ENCODE data around the gene SHMT1. TPM values are rescaled to one million over a fixed set of nuclear protein-coding genes. Genes with fewer than 3 reads are reported as not detected.

Gene SHMT1
- total and polyA plus RNA-seq, 4 donors: 39.6 to 360 (median 325) TPM

GRCh38 chr17:18381953-18382245 is 18.5 kb upstream of the SHMT1 start:
- no peaks in the 10 kb centered on the region for H3K27me3 ChIP-seq (ENCODE audit: control insufficient read depth in 4 of 4, insufficient read depth in 4 of 4, low read length in 3 of 4)
- 89% methylated on average over 3 of the region's 3 CpGs for WGBS
- DNase-seq (ENCODE audit: low spot score): no peak

GRCh38 chr17:18381158-18381952 is 18.0 kb upstream of the SHMT1 start:
- TF ChIP-seq CTCF (IDR thresholded peaks at IDR 0.05; ENCODE audit: low read depth, low read length, missing input control) (no peak), RXRA (IDR thresholded peaks at IDR 0.05) (no peak), FOXA2 (IDR thresholded peaks at IDR 0.05) (no peak)
- TF ChIP-seq, protein P1, sequence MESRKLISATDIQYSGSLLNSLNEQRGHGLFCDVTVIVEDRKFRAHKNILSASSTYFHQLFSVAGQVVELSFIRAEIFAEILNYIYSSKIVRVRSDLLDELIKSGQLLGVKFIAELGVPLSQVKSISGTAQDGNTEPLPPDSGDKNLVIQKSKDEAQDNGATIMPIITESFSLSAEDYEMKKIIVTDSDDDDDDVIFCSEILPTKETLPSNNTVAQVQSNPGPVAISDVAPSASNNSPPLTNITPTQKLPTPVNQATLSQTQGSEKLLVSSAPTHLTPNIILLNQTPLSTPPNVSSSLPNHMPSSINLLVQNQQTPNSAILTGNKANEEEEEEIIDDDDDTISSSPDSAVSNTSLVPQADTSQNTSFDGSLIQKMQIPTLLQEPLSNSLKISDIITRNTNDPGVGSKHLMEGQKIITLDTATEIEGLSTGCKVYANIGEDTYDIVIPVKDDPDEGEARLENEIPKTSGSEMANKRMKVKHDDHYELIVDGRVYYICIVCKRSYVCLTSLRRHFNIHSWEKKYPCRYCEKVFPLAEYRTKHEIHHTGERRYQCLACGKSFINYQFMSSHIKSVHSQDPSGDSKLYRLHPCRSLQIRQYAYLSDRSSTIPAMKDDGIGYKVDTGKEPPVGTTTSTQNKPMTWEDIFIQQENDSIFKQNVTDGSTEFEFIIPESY (IDR thresholded peaks at IDR 0.05): no peak
- Histone ChIP-seq H3K9ac (ENCODE audit: low read depth in 1 of 2, low read length in 2 of 2) (no peak overlapping the region), H3K27me3 (ENCODE audit: control insufficient read depth in 4 of 4, insufficient read depth in 4 of 4, low read length in 3 of 4) (no peaks in the 10 kb centered on the region), H3K4me1 (ENCODE audit: control insufficient read depth in 4 of 4, insufficient read depth in 4 of 4, low read length in 3 of 4) (peaks cover 3 to 12% (median 7%) of the 10 kb centered on the region in 4 donors), H3K9me3 (ENCODE audit: control insufficient read depth in 4 of 4, low read length in 3 of 4) (no peaks in the 10 kb centered on the region), H3K27ac (ENCODE audit: low read depth in 1 of 2, low read length in 2 of 2) (no peak overlapping the region), H3K4me3 (ENCODE audit: low read depth in 1 of 3, low read length in 3 of 3) (no peak overlapping the region), H3K36me3 (ENCODE audit: control insufficient read depth in 4 of 4, insufficient read depth in 3 of 4, low read depth in 1 of 4, low read length in 3 of 4) (no peaks in the 10 kb centered on the region)
- DNase-seq (ENCODE audit: low spot score): no peak
- 85% methylated on average over 23 of the region's 23 CpGs for WGBS

More at GRCh38 chr17:18381953-18382245, 18.5 kb upstream of the SHMT1 start:
- no peaks in the 10 kb centered on the region for H3K36me3 ChIP-seq (ENCODE audit: control insufficient read depth in 4 of 4, insufficient read depth in 3 of 4, low read depth in 1 of 4, low read length in 3 of 4)
- H3K9ac ChIP-seq (ENCODE audit: low read depth in 1 of 2, low read length in 2 of 2): no peak overlapping the region
- TF ChIP-seq YY1 (IDR thresholded peaks at IDR 0.05) (no peak), FOXA1 (IDR thresholded peaks at IDR 0.05) (no peak), HNF4G (IDR thresholded peaks at IDR 0.05) (no peak), MAX (IDR thresholded peaks at IDR 0.05) (no peak)
- TF ChIP-seq, protein P2, sequence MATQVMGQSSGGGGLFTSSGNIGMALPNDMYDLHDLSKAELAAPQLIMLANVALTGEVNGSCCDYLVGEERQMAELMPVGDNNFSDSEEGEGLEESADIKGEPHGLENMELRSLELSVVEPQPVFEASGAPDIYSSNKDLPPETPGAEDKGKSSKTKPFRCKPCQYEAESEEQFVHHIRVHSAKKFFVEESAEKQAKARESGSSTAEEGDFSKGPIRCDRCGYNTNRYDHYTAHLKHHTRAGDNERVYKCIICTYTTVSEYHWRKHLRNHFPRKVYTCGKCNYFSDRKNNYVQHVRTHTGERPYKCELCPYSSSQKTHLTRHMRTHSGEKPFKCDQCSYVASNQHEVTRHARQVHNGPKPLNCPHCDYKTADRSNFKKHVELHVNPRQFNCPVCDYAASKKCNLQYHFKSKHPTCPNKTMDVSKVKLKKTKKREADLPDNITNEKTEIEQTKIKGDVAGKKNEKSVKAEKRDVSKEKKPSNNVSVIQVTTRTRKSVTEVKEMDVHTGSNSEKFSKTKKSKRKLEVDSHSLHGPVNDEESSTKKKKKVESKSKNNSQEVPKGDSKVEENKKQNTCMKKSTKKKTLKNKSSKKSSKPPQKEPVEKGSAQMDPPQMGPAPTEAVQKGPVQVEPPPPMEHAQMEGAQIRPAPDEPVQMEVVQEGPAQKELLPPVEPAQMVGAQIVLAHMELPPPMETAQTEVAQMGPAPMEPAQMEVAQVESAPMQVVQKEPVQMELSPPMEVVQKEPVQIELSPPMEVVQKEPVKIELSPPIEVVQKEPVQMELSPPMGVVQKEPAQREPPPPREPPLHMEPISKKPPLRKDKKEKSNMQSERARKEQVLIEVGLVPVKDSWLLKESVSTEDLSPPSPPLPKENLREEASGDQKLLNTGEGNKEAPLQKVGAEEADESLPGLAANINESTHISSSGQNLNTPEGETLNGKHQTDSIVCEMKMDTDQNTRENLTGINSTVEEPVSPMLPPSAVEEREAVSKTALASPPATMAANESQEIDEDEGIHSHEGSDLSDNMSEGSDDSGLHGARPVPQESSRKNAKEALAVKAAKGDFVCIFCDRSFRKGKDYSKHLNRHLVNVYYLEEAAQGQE (IDR thresholded peaks at IDR 0.05): no peak
- TF ChIP-seq, protein P1 (IDR thresholded peaks at IDR 0.05): no peak
- TF ChIP-seq, protein P3, sequence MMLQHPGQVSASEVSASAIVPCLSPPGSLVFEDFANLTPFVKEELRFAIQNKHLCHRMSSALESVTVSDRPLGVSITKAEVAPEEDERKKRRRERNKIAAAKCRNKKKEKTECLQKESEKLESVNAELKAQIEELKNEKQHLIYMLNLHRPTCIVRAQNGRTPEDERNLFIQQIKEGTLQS (IDR thresholded peaks at IDR 0.05): no peak
- no peak overlapping the region for H3K27ac ChIP-seq (ENCODE audit: low read depth in 1 of 2, low read length in 2 of 2)
- H3K4me3 ChIP-seq (ENCODE audit: low read depth in 1 of 3, low read length in 3 of 3): no peak overlapping the region
- no peaks in the 10 kb centered on the region for H3K9me3 ChIP-seq (ENCODE audit: control insufficient read depth in 4 of 4, low read length in 3 of 4)
- peaks cover 3 to 12% (median 7%) of the 10 kb centered on the region in 4 donors for H3K4me1 ChIP-seq (ENCODE audit: control insufficient read depth in 4 of 4, insufficient read depth in 4 of 4, low read length in 3 of 4)

Data from liver (tissue), 9 donors.